ENCODE results near the gene NINJ2.
"Not testable (repeated sequence)": the region's sequence is repeated elsewhere in the genome, so short reads cannot be mapped to it uniquely, and the experiment has no call there.

The NINJ2 gene

GRCh38 chr12:639988-640387, 23.3 kb downstream of the NINJ2 start:
- no peak for DNase-seq

- no peak for DNase-seq
Measured at GRCh38 chr12:639566-639965, 23.7 kb downstream of the NINJ2 start.

- no peak for DNase-seq
Measured at GRCh38 chr12:638953-639557, 24.2 kb downstream of the NINJ2 start.

GRCh38 chr12:636632-637031, 26.6 kb downstream of the NINJ2 start:
- no peak for DNase-seq

GRCh38 chr12:633731-634130, 29.5 kb downstream of the NINJ2 start:
- no peak for DNase-seq

- no peak for DNase-seq
Measured at GRCh38 chr12:632102-632696, 31.0 kb downstream of the NINJ2 start.

- peak; percentile 69 to 77 for DNase-seq
Measured at GRCh38 chr12:630656-631632, 32.3 kb downstream of the NINJ2 start.

GRCh38 chr12:628742-629078, 34.5 kb downstream of the NINJ2 start:
- DNase-seq, result not testable (repeated sequence)

- no peak for DNase-seq
Measured at GRCh38 chr12:627863-628741, 35.1 kb downstream of the NINJ2 start.

GRCh38 chr12:627285-627684, 36.0 kb downstream of the NINJ2 start:
- DNase-seq, result no peak

- no peak for DNase-seq
Measured at GRCh38 chr12:625998-626397, 37.2 kb downstream of the NINJ2 start.

GRCh38 chr12:623865-624372, 39.3 kb downstream of the NINJ2 start:
- DNase-seq, result no peak

GRCh38 chr12:623172-623864, 39.9 kb downstream of the NINJ2 start:
- no peak for DNase-seq

- DNase-seq, result no peak
Measured at GRCh38 chr12:622416-622815, 40.8 kb downstream of the NINJ2 start.

- no peak for DNase-seq
Measured at GRCh38 chr12:619346-619745, 43.9 kb downstream of the NINJ2 start.

- DNase-seq, result no peak
Measured at GRCh38 chr12:618605-619004, 44.6 kb downstream of the NINJ2 start.

- no peak for DNase-seq
Measured at GRCh38 chr12:617304-617915, 45.8 kb downstream of the NINJ2 start.

- no peak for DNase-seq
Measured at GRCh38 chr12:615620-616019, 47.6 kb downstream of the NINJ2 start.

GRCh38 chr12:614411-614970, 48.8 kb downstream of the NINJ2 start:
- peak; percentile 43 to 48 for DNase-seq

- no peak for DNase-seq
Measured at GRCh38 chr12:613996-614395, 49.2 kb downstream of the NINJ2 start.

- no peak for DNase-seq
Measured at GRCh38 chr12:612886-613285, 50.4 kb downstream of the NINJ2 start.

Data from stimulated activated CD4-positive, alpha-beta T cell treated with anti-CD3 and anti-CD28 coated beads, Interleukin-2, amount 100 ng/mL, for 24 hours (primary cell).